Activated CD4-positive, alpha-beta T cell treated with anti-CD3 and anti-CD28 coated beads, Interleukin-2, amount 50 U/mL, for 16 hours (primary cell): ENCODE results near the gene DNAH8.
"Not testable (repeated sequence)": the region's sequence is repeated elsewhere in the genome, so short reads cannot be mapped to it uniquely, and the experiment has no call there.

Experiments used
- DNase-seq: peaks from one replicate; pipeline ENCODE4 v3.0.0-alpha.2; 2020

DNAH8 gene

GRCh38 chr6:38750968-38751615, 36.0 kb downstream of the DNAH8 start:
- peak; percentile 10 for DNase-seq

GRCh38 chr6:38753707-38754106, 38.6 kb downstream of the DNAH8 start:
- no peak for DNase-seq

- no peak for DNase-seq
These were observed 40.1 kb downstream of the DNAH8 start for GRCh38 chr6:38755207-38755606.

- DNase-seq: no peak
These were observed 40.8 kb downstream of the DNAH8 start for GRCh38 chr6:38755874-38756273.

- DNase-seq: no peak
These were observed 45.0 kb downstream of the DNAH8 start for GRCh38 chr6:38760097-38760496.

GRCh38 chr6:38762848-38763247, 47.7 kb downstream of the DNAH8 start:
- no peak for DNase-seq

- peak; percentile 62 for DNase-seq
These were observed 52.4 kb downstream of the DNAH8 start for GRCh38 chr6:38767560-38767959.

- DNase-seq: peak; percentile 52
These were observed 58.2 kb downstream of the DNAH8 start for GRCh38 chr6:38773338-38773737.

- peak; percentile 39 for DNase-seq
These were observed 60.0 kb downstream of the DNAH8 start for GRCh38 chr6:38774929-38775707.

- no peak for DNase-seq
These were observed 60.8 kb downstream of the DNAH8 start for GRCh38 chr6:38775870-38776269.

- peak; percentile 19 for DNase-seq
These were observed 61.4 kb downstream of the DNAH8 start for GRCh38 chr6:38776515-38776914.

GRCh38 chr6:38779310-38780062, 64.4 kb downstream of the DNAH8 start:
- DNase-seq: no peak

- no peak for DNase-seq
These were observed 67.5 kb downstream of the DNAH8 start for GRCh38 chr6:38782616-38783015.

- DNase-seq: no peak
These were observed 68.5 kb downstream of the DNAH8 start for GRCh38 chr6:38783443-38784228.

GRCh38 chr6:38784506-38785235, 69.6 kb downstream of the DNAH8 start:
- no peak for DNase-seq

- DNase-seq: no peak
These were observed 71.4 kb downstream of the DNAH8 start for GRCh38 chr6:38786486-38786885.

GRCh38 chr6:38789256-38789655, 74.1 kb downstream of the DNAH8 start:
- DNase-seq: no peak

GRCh38 chr6:38792356-38792755, 77.2 kb downstream of the DNAH8 start:
- no peak for DNase-seq

- DNase-seq: no peak
These were observed 79.6 kb downstream of the DNAH8 start for GRCh38 chr6:38794682-38795081.

GRCh38 chr6:38796006-38796405, 80.9 kb downstream of the DNAH8 start:
- DNase-seq: no peak

GRCh38 chr6:38796437-38796836, 81.3 kb downstream of the DNAH8 start:
- DNase-seq: not testable (repeated sequence)

- DNase-seq: no peak
These were observed 81.7 kb downstream of the DNAH8 start for GRCh38 chr6:38796850-38797249.
